HG03354 (cell line): ENCODE data around the gene SMAD9.

Experiments used
- ATAC-seq: cut with Tn5 transposase; IDR thresholded peaks from one replicate; pipeline ENCODE4 v1.9.1; 2021; ENCODE audit warnings: mild to moderate bottlenecking; ENCODE audit not compliant: unreplicated experiment, poor library complexity, severe bottlenecking

SMAD9 gene

GRCh38 chr13:36875431-36875830 lies 44.6 kb downstream of the SMAD9 start:
- no peak for ATAC-seq

DNA sequence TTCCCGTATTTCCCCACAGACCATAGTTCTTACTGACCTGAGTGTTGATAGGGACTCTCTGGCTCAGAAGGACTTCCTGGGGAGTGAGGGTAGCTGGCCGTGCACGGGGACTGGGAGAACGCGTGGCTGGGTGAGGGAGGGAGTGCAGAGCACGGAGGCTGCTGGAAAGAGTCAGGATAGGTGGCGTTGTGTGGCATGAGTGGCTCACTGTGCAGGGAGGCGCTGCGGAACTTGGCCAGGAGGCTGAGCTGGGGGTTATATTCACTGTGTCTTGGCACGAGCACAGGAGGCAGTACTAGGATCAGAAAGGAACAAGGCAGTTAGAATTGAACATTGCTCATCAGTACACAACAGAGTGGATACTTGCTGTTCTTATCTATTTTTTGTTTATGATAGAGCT lies 47.4 kb downstream of the SMAD9 start:
- no peak for ATAC-seq

DNA sequence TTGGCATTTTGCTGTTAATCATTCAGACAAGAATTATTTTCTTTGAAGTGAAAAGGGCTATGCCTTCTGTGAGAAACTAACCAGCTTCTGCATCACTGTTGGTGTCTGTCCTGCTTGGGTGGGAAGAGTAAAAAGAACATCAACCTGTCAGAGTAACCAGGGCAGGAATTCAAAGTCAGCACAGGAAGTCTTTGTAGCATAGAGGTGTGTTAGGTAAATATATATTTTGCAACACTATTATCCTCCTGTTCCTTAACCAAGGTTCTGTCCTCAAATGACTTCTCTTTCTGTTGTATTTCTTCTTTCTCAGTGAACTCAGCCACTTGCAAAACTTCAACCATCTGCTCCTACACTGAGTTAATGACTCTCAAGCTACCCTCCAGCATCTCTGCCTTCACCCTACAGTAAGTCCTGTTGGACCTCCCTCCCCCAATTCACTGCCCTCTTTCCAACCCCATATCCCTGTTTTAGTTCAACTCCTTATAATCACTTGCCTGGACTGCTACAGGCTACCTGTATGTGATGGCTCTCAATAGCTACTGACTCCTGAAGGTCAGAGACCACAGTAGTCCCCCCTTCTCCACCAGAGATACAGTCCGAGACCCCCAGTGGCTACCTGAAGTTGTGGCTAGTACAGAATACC lies 49.9 kb downstream of the SMAD9 start:
- ATAC-seq: no peak

GRCh38 chr13:36866232-36866631 lies 53.8 kb downstream of the SMAD9 start:
- ATAC-seq: no peak

DNA sequence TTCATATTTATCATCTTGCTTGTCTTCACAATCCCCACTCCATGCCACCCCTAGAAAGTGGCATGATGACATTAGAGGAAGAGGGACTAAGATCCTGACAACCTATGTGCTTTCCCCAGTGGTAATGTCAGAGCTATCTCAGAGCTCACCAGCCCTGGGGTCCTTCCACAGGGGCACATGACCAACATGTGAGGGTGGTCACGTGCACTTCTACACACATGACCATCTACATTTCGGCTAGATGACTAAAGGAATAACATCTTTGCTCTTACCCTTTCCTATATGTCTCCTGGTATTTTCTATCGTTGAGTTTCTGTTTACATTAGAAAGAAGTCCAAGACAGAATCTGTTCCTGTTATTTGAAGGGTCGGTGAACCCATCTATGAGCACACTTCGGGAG lies 54.8 kb downstream of the SMAD9 start:
- ATAC-seq: no peak

GRCh38 chr13:36862722-36863121 lies 57.3 kb downstream of the SMAD9 start:
- no peak for ATAC-seq

DNA sequence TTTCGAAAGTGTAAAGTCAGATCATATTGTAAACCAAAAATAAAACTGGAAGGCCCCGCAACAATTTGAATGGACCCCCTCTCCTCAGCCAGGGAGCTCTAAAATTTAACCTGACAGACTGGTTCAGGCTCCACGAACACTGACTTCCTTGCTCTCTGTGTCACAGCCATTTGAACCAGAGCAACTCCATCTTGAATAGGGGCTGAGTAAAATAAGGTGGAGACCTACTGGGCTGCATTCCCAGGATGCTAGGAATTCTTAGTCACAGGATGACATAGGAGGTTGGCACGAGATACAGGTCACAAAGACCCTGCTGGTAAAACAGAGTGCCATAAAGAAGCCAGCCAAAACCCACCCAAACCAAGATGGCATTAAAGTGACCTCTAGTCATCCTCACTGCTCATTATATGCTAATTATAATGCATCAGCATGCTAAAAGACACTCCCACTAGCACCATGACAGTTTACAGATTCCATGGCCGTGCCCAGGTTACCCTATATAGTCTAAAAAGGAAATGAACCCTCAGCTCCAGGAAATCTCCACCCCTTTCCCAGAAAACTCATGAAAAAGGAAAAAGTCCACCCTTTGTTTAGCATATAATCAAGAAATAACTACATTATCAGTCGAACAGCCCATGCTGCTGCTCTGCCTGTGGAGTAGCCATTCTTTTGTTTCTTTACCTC lies 57.9 kb downstream of the SMAD9 start:
- no peak for ATAC-seq

GRCh38 chr13:36859259-36859658 lies 60.8 kb downstream of the SMAD9 start:
- no peak for ATAC-seq

- ATAC-seq: no peak
These were observed 61.7 kb downstream of the SMAD9 start for GRCh38 chr13:36858290-36858689.

GRCh38 chr13:36857253-36857652 lies 62.8 kb downstream of the SMAD9 start:
- ATAC-seq: no peak

DNA sequence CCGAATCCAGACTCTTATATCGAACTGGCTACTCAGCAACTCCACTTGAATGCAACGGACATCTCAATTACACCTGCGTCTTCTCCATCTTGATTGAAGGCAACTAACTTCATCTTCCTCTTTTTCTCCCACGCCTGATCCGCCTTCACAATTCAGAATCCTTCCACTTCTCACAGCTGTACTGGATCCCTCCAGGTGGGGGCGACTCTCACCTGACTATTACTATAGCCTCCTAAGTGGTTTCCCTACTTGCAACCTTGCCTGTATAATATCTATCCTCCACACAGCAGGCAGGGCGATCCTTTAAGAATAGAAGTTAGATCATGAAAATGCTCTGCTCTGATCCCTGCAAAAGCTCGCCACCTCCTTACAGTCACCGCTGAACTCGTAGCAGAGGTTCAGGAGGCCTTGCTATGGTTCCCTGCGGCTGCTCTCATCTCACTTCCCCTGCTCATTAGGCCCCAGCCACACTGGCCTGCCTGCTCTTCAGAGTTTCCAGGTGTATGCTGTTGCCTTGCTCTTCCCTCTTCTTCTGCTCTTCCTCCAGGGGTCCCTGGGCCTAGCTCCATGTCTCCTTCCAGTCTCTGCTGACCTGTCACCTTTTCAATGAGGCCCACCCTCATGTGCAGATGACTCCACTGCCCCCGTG lies 69.1 kb downstream of the SMAD9 start:
- no peak for ATAC-seq

DNA sequence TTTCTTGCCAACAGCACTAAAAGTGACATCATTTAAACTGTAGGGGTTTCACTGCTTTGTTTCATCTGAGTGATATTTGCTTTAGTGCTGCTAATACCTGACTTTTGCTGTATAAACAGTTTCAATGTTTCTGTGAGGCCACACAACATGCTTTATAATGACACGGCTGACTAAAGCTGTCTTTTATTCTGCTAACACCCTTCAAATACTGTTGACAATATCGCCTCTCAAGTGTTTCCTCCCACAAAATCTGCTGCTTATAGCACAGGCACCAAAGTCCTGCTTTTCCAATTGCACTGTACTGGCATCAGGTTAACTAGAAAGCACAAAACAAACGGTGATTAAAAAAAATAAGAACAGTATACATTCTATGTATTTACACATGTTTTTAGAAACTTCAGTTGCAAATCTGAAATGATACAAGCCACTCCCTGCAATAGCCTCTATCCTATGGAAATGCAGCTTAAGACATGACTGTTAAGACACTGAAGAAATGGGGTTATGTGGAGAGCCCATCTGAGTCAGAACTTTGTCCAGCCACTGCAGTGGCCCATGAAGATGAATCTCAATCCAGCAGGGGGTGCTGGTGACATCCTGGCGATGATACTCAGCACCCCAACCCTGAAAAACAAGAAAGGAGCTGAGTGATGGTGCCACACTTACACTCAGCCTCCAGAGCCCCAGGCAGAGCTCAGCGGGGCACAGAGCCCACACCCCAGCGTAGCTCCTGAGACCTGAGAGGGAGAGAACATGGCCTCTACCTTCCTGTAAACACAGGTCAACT lies 71.6 kb downstream of the SMAD9 start:
- peak; percentile 60 for ATAC-seq

DNA sequence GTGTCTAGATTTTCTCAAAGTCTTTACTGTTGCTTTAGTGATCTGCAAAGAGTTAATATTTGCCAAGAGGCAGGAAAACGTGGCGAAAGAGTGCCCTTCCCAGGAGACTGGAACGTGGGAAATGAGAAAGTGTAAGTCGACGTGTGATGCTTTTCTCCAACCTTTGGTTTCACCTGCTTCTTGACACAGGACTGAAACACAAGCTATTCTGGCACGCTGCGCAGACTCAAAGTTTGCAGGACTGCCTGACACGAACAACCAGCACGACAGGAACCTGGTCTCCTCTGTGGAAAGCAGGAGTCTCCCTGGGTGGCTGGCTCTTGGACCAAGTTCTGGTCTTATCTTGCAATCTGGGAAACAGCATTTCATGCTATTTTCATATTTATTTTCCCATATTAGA lies 72.4 kb downstream of the SMAD9 start:
- no peak for ATAC-seq

DNA sequence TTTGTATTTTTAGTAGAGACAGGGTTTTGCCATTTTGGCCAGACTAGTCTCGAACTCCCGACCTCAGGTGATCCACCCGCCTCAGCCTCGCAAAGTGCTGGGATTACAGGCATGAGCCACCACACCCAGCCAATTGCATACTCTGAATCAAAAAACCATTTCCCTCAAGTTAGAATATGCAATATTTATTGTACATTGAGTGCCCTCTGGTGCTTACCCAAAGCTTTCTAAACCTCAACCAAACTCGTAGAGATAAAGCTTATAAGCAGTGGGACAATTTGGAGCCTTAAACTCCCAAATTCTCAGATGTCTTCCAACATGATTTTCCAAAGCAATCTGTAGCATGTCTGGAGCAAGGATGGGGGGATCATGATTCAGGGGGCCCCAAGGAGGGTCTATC lies 78.6 kb downstream of the SMAD9 start:
- ATAC-seq: no peak

GRCh38 chr13:36840718-36841250 lies 79.3 kb downstream of the SMAD9 start:
- no peak for ATAC-seq

- no peak for ATAC-seq
These were observed 80.1 kb downstream of the SMAD9 start for GRCh38 chr13:36839981-36840380.

DNA sequence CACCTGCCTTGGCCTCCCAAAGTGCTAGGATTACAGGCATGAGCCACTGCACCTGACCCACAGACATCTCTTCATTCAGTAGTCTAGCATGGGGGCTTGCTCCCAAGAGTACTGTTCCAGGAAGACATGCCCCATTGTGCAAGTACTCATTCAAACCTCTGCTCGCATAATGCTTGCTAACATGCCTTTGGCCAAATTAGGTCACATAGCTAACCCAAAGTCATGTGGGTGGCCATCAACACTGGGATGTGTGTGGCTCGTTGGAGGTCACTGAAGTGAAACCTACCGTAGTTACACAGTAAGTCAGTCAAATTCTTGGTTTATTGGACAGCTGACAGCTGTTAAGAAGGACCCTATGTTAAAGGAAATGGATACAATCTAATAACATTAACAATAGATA lies 80.8 kb downstream of the SMAD9 start:
- no peak for ATAC-seq

DNA sequence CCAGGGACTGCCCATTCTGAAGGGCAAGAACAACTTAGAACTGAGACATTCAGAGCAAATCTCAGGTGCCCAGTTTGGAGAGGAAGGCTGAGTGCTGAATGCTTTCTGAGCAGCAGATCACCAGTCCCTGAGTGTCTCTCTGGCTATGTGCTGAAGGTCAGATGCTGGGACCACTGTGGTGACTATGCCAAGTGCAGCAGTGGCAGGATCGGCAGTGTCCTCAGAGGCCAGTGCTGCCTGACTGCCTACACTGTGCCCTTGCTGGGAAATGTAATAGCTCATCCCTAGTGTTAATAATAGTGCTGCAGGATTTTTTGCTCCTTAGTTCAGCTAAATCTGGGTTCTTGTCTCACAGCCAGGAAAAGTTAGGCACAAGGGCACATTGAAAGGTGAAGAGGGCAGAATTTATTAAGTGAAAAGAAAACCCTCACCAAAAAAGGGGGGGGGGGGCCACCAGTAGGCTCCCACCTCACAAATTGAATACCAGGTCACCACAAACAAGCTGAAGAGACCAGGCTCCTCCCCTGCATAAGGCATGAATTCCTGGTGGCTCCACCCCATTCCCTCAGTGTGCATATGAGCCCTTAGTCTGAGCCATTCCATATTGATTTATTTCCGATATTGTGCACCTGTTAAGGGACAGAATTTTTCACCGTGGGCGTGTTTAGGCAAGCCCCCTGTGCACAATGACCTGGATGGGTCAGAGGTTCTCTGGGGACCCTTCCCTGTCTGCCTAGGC lies 82.5 kb downstream of the SMAD9 start:
- ATAC-seq: no peak

DNA sequence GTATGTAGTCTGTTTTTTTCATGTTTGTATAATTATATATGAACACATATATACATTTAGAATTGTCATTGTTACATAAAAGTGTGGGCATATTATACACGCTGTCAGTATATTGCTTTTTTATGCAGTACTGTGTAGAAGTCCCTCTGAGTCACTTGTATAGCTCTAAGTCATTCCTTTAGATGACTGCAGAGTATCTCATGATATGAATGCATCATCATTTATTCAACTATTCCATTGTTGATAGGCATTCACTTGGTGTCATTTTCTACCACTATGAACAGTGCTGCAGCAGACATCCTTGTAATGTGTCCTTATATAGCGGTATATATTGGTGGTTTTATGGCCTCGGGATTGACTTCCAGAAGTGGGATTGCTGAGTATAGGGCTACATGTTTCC lies 85.7 kb downstream of the SMAD9 start:
- no peak for ATAC-seq

GRCh38 chr13:36831291-36831690 lies 88.7 kb downstream of the SMAD9 start:
- ATAC-seq: no peak
